ENCODE results near the gene PIK3CD. TPM values are rescaled to one million over a fixed set of nuclear protein-coding genes. Genes with fewer than 3 reads are reported as not detected.

The PIK3CD gene
- total and polyA plus RNA-seq, 4 donors: 1.8 to 11.3 (median 3.4) TPM

DNA sequence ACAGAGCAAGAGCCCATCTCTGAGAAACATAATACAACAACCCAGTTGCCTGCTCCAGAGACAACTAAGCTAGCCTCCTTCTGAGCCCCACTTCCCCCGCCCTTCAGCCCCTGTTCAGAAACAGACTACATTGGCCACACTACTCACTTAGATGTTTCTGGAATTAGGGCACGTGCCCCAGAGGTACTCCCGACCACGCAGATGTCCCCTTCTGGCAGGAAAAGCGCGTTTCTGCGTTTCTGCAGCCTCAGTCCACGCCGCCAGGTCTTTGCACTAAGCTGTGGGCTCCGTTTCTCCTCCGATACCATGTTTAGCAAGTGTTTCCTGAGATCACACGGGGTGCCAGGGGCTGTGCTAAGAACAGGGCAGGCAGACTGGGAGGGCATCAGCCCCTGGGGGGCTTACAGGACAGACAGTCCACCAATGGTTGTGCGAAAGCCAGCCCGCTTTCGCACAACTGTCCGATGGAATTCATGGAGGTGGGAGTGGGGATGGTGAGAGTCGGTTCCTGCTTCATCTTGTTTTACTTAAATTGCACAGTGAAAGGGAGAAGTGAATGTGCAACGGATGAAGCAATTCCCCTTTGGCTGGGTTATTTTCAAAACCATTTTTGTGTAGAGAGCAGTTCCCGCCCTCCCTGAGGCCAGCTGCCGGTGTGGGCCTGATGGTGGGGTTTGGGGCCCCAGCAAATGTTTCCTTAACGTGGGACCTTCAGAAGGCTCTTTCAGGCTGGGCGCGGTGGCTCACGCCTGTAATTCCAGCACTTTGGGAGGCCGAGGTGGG lies 2.7 kb downstream of the PIK3CD start:
- H3K27ac ChIP-seq (ENCODE audit: low read depth in 1 of 2, low read length in 2 of 2): peak overlapping the region; percentile 7 to 66
- H3K9ac ChIP-seq (ENCODE audit: low read depth in 1 of 2, low read length in 2 of 2): no peak overlapping the region
- no peak overlapping the region for H3K4me3 ChIP-seq (ENCODE audit: low read depth in 1 of 3, low read length in 3 of 3)
- no peaks in the 10 kb centered on the region for H3K36me3 ChIP-seq (ENCODE audit: control insufficient read depth in 4 of 4, insufficient read depth in 3 of 4, low read depth in 1 of 4, low read length in 3 of 4)
- TF ChIP-seq TAF1 (conservative IDR thresholded peaks at IDR 0.05) (no peak), YY1 (IDR thresholded peaks at IDR 0.05) (no peak), RXRA (IDR thresholded peaks at IDR 0.05) (no peak), MAX (IDR thresholded peaks at IDR 0.05) (no peak), CTCF (IDR thresholded peaks at IDR 0.05; ENCODE audit: low read depth, low read length, missing input control) (no peak), JUND (IDR thresholded peaks at IDR 0.05) (no peak), RAD21 (IDR thresholded peaks at IDR 0.05) (no peak)
- no peaks in the 10 kb centered on the region for H3K9me3 ChIP-seq (ENCODE audit: control insufficient read depth in 4 of 4, low read length in 3 of 4)
- no peak for DNase-seq (ENCODE audit: low spot score)
- H3K4me1 ChIP-seq (ENCODE audit: control insufficient read depth in 4 of 4, insufficient read depth in 4 of 4, low read length in 3 of 4): peaks cover 0 to 17% (median 9%) of the 10 kb centered on the region in 4 donors
- 71% methylated on average over 25 of the region's 25 CpGs for WGBS
- H3K27me3 ChIP-seq (ENCODE audit: control insufficient read depth in 4 of 4, insufficient read depth in 4 of 4, low read length in 3 of 4): peaks cover 0 to 9% (median 1%) of the 10 kb centered on the region in 4 donors

DNA sequence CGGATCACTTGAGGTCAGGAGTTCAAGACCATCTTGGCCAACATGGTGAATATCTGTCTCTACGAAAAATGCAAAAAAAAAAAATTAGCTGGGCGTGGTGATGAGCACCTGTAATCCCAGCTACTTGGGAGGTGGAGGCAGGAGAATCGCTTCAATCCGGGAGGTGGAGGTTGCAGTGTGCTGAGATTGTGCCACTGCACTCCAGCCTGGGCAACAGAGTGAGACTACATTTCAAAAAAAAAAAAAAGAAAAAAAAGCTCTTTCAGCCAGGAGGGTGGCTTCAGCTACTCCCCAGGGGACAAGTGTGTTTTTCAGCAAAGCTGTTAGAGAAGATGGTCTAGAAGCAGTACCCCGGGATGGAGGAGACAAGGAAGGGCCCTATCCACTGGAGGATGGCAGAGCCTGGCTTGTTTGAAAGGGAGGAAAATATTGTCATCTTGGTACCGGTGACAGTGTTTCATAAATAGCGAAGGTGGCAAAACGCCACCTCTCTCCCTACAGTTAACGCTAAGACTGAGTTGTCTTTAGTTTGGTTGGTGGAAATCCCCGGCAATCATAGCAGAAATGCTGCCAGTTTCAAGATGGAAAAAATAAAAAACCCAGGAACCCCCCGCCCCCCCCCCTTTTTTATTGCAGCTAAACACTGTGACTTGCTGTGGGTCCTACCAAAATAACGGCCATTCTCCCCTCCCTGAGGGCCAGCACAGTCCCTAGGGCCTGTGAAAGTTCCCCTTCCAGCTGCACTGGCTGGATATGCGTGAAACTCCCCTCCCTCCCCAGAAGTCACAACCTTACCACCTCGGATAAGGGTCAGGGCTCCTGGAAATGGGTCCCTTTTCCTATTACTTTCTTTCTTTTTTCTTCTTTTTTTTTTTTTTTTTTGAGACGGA lies 3.5 kb downstream of the PIK3CD start:
- no peak overlapping the region for H3K9ac ChIP-seq (ENCODE audit: low read depth in 1 of 2, low read length in 2 of 2)
- 66% methylated on average over 16 of the region's 16 CpGs for WGBS
- no peak overlapping the region for H3K4me3 ChIP-seq (ENCODE audit: low read depth in 1 of 3, low read length in 3 of 3)
- H3K4me1 ChIP-seq (ENCODE audit: control insufficient read depth in 4 of 4, insufficient read depth in 4 of 4, low read length in 3 of 4): peaks cover 0 to 17% (median 9%) of the 10 kb centered on the region in 4 donors
- TF ChIP-seq MAX (IDR thresholded peaks at IDR 0.05) (no peak), EGR1 (IDR thresholded peaks at IDR 0.05; ENCODE audit: low read depth in 2 of 2) (no peak), FOXA1 (IDR thresholded peaks at IDR 0.05) (no peak), TAF1 (conservative IDR thresholded peaks at IDR 0.05) (no peak), HNF4G (IDR thresholded peaks at IDR 0.05) (no peak), YY1 (IDR thresholded peaks at IDR 0.05) (no peak), FOXA2 (IDR thresholded peaks at IDR 0.05) (no peak), SP1 (IDR thresholded peaks at IDR 0.05) (no peak), JUND (IDR thresholded peaks at IDR 0.05) (no peak), RAD21 (IDR thresholded peaks at IDR 0.05) (no peak), GABPA (IDR thresholded peaks at IDR 0.05 in 1 of 2, conservative IDR thresholded peaks at IDR 0.05 in 1 of 2) (no peak), CTCF (IDR thresholded peaks at IDR 0.05; ENCODE audit: low read depth, low read length, missing input control) (no peak), HNF4A (conservative IDR thresholded peaks at IDR 0.05) (no peak), NR2F2 (IDR thresholded peaks at IDR 0.05) (no peak), REST (IDR thresholded peaks at IDR 0.05) (no peak), RXRA (IDR thresholded peaks at IDR 0.05) (no peak), ZBTB33 (IDR thresholded peaks at IDR 0.05) (no peak)
- TF ChIP-seq, protein P1, sequence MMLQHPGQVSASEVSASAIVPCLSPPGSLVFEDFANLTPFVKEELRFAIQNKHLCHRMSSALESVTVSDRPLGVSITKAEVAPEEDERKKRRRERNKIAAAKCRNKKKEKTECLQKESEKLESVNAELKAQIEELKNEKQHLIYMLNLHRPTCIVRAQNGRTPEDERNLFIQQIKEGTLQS (IDR thresholded peaks at IDR 0.05): no peak
- no peaks in the 10 kb centered on the region for H3K36me3 ChIP-seq (ENCODE audit: control insufficient read depth in 4 of 4, insufficient read depth in 3 of 4, low read depth in 1 of 4, low read length in 3 of 4)
- peaks cover 0 to 9% (median 1%) of the 10 kb centered on the region in 4 donors for H3K27me3 ChIP-seq (ENCODE audit: control insufficient read depth in 4 of 4, insufficient read depth in 4 of 4, low read length in 3 of 4)
- no peaks in the 10 kb centered on the region for H3K9me3 ChIP-seq (ENCODE audit: control insufficient read depth in 4 of 4, low read length in 3 of 4)
- DNase-seq (ENCODE audit: low spot score): no peak
- H3K27ac ChIP-seq (ENCODE audit: low read depth in 1 of 2, low read length in 2 of 2): no peak overlapping the region

Measured in liver (tissue), 9 donors.